Fibroblast of skin of left biceps (primary cell): Measurements from ENCODE around the gene GOLGA8N.
A peak's percentile ranks its signal among the peaks of the same experiment; 100 is the strongest.
"Not testable (repeated sequence)": the region's sequence is repeated elsewhere in the genome, so short reads cannot be mapped to it uniquely, and the experiment has no call there.

Experiments used
- DNase-seq, 2 experiments: peaks; one replicate each; pipeline ENCODE4 v3.0.0-alpha.2; 2013; ENCODE audit warnings: low read depth in 2 of 2

Gene GOLGA8N

GRCh38 chr15:32593151-32593550 is at the start of gene GOLGA8N:
Gene GOLGA8N, plus strand, starts transcription at chr15:32593456.
- not testable (repeated sequence) for DNase-seq

- not testable (repeated sequence) for DNase-seq
Measured at GRCh38 chr15:32543456-32543855, 49.8 kb upstream of the GOLGA8N start.

DNA sequence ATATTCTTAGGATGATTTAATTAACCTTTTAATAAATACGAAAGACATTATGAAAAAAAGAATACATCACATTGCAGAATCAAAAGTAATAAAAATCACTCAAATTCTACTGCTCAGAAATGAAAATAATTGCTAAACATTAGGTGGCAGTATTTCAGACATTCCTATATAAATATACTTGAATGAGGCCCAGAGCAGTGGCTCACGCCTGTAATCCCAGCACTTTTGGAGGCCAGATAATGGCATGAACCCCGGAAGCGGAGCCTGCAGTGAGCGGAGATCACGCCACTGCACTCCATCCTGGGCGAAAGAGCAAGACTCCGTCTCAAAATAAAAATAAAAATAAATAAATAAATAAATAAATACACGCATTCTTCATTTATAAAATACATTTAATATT is 48.1 kb upstream of the GOLGA8N start:
- DNase-seq = not testable (repeated sequence)

DNA sequence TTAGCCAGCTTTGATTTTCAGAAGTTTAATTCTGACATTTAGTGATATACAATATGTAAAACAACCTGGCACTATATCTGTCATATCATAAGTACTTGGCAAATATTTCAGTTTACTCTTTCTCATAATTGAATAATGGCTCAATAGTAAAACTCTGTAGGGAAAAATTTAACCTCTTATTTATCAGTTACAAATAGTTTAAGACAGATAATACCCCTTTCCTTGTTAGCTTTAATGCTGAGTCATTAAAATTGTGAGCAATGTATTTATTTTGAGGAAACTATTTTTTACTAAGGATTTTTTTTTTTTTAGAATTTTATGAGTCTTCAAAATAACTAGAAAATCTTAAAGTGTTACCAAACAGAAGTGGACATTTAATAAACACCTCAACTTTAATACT is 38.7 kb upstream of the GOLGA8N start:
- DNase-seq = not testable (repeated sequence)

GRCh38 chr15:32562198-32562597 is 31.1 kb upstream of the GOLGA8N start:
- DNase-seq = not testable (repeated sequence)

GRCh38 chr15:32568988-32569387 is 24.3 kb upstream of the GOLGA8N start:
- DNase-seq = not testable (repeated sequence)

DNA sequence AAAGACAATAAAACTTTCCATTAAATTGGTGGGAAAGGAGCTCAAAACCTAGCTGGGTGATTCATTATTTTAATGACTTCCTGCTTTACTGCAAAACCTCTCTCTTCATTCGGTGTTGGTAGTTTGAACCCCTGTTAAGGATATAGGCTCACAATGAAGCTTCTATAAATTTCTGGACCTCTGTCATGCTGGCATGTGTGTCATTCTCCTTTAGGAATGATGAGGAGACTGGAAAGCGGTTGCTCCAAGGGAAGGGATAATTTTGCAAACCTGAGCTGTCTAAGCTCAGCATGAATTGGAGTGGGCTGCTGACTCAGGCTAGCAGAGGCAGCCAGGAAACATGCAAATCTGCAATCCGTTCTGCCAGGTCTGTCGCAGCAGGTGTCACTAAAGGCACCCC is 14.8 kb upstream of the GOLGA8N start:
- not testable (repeated sequence) for DNase-seq

GRCh38 chr15:32585844-32586243 is 7.4 kb upstream of the GOLGA8N start:
- DNase-seq = not testable (repeated sequence)

DNA sequence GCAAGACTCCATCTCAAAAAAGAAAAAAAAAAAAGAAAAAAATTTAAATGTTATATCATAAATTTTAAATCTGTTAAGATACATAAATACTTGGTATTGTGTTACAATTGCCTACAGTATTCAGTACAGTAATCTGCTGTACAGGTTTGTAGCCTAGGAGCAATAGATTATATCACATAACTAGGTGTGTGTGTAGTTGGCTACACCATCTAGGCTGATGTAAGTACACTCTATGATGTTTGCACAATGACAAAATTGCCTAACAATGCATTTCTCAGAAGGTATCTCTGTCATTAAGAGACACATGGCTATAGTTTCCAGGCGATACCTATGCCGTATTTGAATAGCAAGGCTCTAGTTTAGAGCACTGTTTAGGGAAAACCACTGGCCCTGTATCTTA is 16.3 kb downstream of the GOLGA8N start:
- not testable (repeated sequence) for DNase-seq

GRCh38 chr15:32610719-32611118 is 17.5 kb downstream of the GOLGA8N start:
- DNase-seq = not testable (repeated sequence)

GRCh38 chr15:32614712-32615050 is 21.4 kb downstream of the GOLGA8N start:
- DNase-seq = not testable (repeated sequence)

DNA sequence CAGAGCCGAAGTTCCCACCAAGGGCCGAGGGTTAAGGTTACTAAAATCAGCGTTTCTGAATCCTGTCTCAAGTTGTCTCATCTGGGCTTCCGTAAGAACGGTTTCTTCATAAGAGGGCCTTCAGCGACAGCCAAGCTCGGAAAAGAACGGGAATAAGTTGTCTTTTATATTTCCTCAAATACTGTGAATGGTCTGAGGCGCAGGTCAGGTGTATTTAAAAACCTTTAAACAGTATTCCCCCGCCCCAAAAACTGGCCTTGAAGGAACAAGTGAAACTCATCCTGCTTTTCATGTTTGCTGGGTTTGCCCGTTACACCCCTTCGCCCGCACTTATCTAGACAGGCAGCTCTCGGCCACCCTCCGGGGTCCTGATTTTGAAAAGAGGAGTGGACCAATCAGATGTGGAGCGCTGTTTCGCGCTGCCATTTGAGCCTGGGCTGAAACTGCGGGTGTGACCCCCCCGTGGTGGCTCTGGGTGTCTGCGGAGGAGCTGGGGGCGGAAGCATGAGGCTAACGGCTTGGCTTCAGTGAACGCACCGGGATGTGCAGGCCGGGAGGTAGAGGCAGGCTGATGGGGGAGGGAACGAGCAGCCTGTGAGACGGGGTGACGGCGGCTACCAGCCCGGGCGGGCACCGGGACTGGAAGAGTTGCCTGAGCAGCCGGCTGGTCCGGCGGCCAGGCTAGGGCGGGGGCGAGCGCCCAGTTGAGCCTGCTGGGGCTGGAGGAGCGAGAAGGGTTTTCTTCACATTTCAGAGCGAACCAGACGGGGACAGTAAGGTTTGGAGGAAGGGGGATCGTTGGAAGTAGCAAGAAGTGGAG is 22.0 kb downstream of the GOLGA8N start, which contains the start of gene ARHGAP11A:
Gene ARHGAP11A, plus strand, starts transcription at position 454 of the 820 bp plus-strand sequence. CDS start 708 bp downstream, outside the sequence.
- DNase-seq = peak; percentile 88

GRCh38 chr15:32615871-32616426 is 22.7 kb downstream of the GOLGA8N start:
- not testable (repeated sequence) for DNase-seq

- DNase-seq = no peak
Measured at GRCh38 chr15:32636410-32636809, 43.2 kb downstream of the GOLGA8N start.

GRCh38 chr15:32636908-32637567 is 43.8 kb downstream of the GOLGA8N start:
- DNase-seq = no peak

DNA sequence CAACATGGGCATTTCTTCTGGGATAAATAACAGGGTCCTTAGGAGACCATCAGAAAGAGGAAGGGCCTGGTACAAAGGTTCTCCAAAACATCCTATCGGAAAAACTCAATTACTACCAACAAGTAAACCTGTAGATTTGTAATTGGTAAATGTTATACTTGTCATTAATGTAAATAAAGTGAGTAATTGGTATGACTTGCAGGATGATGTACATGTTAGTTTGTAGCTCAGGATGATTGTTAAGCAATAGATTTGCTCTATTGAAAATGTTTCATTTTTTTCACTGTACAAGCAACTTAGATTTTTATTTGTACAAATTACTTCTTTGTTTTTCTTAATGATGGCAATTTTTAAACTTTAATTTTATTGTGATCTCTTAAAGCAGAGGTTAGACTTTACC is 44.4 kb downstream of the GOLGA8N start:
- no peak for DNase-seq

GRCh38 chr15:32641517-32642059 is 48.3 kb downstream of the GOLGA8N start, which contains the start of gene SCG5:
Gene SCG5, plus strand, starts transcription at chr15:32641710. Its CDS starts 1,883 bp downstream, at chr15:32643593.
- no peak for DNase-seq

DNA sequence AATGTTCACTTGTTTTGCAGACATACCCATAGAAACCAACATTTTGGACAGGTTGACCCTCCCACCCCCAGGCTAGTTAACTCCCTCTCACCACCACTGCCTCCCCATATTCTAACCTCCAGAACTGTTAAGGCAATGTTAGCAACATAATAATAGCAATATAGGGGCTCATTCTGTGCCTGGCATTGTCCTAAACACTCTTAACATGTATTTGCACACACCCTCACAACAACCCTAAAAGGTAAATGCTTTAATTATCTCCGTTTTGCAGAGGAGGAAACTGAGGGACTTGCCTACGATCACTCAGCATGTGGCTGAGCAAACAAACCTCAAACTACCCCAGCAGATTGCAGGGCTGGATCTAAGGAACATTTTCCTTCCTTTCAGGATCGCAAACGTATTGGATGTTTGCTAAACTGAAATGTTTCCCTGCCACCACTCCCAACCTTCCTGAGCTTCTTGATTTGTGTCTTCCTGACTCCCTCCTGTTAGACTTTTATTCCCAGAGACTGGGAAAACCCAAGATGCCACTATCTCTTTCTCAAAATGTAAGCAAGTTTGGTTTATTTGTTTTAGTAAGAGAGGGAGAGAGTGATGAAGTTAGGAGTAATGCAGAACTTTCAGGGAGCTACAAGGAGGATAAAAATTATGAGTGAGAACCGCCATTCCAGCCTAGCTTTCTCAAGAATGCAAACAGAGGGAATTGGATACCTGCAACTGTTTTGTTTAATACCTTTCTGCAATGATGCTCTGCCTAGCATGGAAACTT is 49.6 kb downstream of the GOLGA8N start:
- no peak for DNase-seq

DNA sequence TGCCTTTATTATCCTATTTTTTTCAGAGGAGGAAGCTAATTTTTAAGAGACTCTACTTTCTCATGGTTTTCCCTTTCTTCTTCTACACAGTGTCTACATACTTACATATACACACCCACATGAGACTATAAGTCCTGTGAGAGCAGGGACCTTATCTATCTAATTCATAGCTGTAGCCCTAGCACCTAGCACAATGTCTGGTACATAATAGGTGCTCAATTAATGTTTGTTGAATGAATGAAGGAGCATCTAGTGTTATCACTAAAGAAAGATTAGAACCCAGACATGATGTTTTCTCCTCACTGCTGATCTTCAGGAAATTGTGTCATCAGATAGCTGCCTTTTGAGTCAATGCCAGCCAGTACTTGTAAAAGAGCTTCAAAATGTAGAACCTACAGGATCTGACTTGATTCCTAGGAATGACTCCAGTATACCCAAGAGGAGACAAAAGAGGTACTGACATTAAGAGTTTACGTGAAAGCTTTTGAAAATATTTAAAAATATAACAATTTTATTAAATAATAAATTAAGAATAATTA is 50.7 kb downstream of the GOLGA8N start:
- DNase-seq = no peak

- DNase-seq = no peak
Measured at GRCh38 chr15:32646291-32646690, 53.0 kb downstream of the GOLGA8N start.

- no peak for DNase-seq
Measured at GRCh38 chr15:32649342-32649741, 56.1 kb downstream of the GOLGA8N start.
